WTC11 (cell line): ENCODE measurements around the gene KIAA1328.

ENCODE experiments used
- CTCF ChIP-seq: fragments of 200-600 bp; IDR thresholded peaks from 2 replicates; pipeline ENCODE4 v1.8.0; 2022; ENCODE audit warnings: antibody characterized with exemption
- ETV6 ChIP-seq: sonication (generic); formaldehyde crosslinking; IDR thresholded peaks from 2 replicates; pipeline ENCODE4 v1.8.1; 2022; ENCODE audit warnings: mild to moderate bottlenecking, missing genetic modification reagents
- FOXP1 ChIP-seq: sonication (generic); formaldehyde crosslinking; IDR thresholded peaks from 2 replicates; pipeline ENCODE4 v1.8.0; 2022; ENCODE audit warnings: missing genetic modification reagents, mild to moderate bottlenecking, moderate library complexity, borderline replicate concordance
- NFYB ChIP-seq: sonication (generic); formaldehyde crosslinking; conservative IDR thresholded peaks from 2 replicates; pipeline ENCODE4 v1.8.0; 2022; ENCODE audit warnings: low read depth, missing genetic modification reagents
- TF ChIP-seq, protein P1 (sequence below): sonication (generic); formaldehyde crosslinking; IDR thresholded peaks from 2 replicates; pipeline ENCODE4 v1.8.1; 2023; ENCODE audit warnings: mild to moderate bottlenecking, missing genetic modification reagents, moderate library complexity

DNA sequence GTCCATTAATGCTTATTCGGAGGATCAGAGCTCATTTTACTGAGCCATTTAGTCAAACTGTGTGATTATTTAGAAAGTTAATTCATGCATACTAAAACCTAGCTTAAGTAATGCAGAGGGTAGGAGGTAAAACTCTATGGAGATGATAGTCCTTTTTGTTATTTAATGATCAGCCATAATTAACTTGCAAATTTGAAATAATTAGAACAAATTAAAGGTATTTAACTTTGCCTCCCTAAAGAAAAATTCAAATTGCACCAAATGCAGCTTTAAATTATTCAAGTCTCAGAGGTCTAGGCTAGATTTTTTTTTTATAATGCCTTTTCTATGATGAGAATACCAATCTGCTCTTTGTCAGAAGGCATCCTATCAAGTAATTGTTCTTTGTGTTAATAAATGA, 310.9 kb downstream of the KIAA1328 start:
- TF ChIP-seq CTCF: no peak
- TF ChIP-seq ETV6 (CRISPR knock-in tag): no peak
- TF ChIP-seq NFYB (CRISPR knock-in tag): no peak
- TF ChIP-seq FOXP1: no peak
- TF ChIP-seq, protein P1, sequence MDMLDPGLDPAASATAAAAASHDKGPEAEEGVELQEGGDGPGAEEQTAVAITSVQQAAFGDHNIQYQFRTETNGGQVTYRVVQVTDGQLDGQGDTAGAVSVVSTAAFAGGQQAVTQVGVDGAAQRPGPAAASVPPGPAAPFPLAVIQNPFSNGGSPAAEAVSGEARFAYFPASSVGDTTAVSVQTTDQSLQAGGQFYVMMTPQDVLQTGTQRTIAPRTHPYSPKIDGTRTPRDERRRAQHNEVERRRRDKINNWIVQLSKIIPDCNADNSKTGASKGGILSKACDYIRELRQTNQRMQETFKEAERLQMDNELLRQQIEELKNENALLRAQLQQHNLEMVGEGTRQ (CRISPR knock-in tag): no peak
